GM23338 (cell line): ENCODE results near the gene SNTB2. TPM values are rescaled to one million over a fixed set of nuclear protein-coding genes. Genes with fewer than 3 reads are reported as not detected.

Experiments used
- ATAC-seq: fragments of 200-7000 bp; cut with Tn5 transposase; 3 replicates; pipeline ENCODE4 v1.9.1; 2020
- DNase-seq: peaks from one replicate; pipeline ENCODE4 v3.0.0-alpha.2; 2015; ENCODE audit warnings: low spot score
- H2AFZ ChIP-seq: fragments of 200-600 bp; sonication (generic); 2 replicates; pipeline ENCODE4 v1.8.0; 2016; ENCODE audit warnings: antibody characterized with exemption, mild to moderate bottlenecking, moderate library complexity
- H3F3A ChIP-seq: fragments of 200-600 bp; sonication (generic); replicated peaks from 2 replicates; pipeline ENCODE4 v1.8.0; 2017; ENCODE audit warnings: antibody characterized with exemption, mixed run types, low read depth
- H3K27ac ChIP-seq: fragments of 200-600 bp; sonication (generic); 2 replicates; pipeline ENCODE4 v1.6.1; 2016; ENCODE audit warnings: low read depth
- H3K27me3 ChIP-seq: fragments of 200-600 bp; sonication (generic); 2 replicates; pipeline ENCODE4 v1.8.0; 2016; ENCODE audit warnings: mild to moderate bottlenecking, mixed run types, moderate library complexity; ENCODE audit not compliant: insufficient read depth
- H3K36me3 ChIP-seq: fragments of 200-600 bp; sonication (generic); 2 replicates; pipeline ENCODE4 v1.8.0; 2016; ENCODE audit warnings: mild to moderate bottlenecking; ENCODE audit not compliant: insufficient read depth
- H3K4me1 ChIP-seq: fragments of 200-600 bp; sonication (generic); 2 replicates; pipeline ENCODE4 v1.8.0; 2016; ENCODE audit warnings: mild to moderate bottlenecking, moderate library complexity; ENCODE audit not compliant: insufficient read depth
- H3K4me2 ChIP-seq: fragments of 200-600 bp; sonication (generic); 2 replicates; pipeline ENCODE4 v1.7.1; 2017; ENCODE audit warnings: mixed run types
- H3K4me3 ChIP-seq: fragments of 200-600 bp; sonication (generic); 2 replicates; pipeline ENCODE4 v1.6.1; 2016; ENCODE audit warnings: mixed run types
- H3K79me2 ChIP-seq: fragments of 200-600 bp; sonication (generic); replicated peaks from 2 replicates; pipeline ENCODE4 v1.8.0; 2017; ENCODE audit warnings: mild to moderate bottlenecking; ENCODE audit not compliant: insufficient read depth
- H3K9me2 ChIP-seq: fragments of 200-600 bp; sonication (generic); 2 replicates; pipeline ENCODE4 v1.8.0; 2017; ENCODE audit not compliant: insufficient read depth
- H4K20me1 ChIP-seq: fragments of 200-600 bp; sonication (generic); replicated peaks from 2 replicates; pipeline ENCODE4 v1.8.0; 2017; ENCODE audit warnings: mild to moderate bottlenecking; ENCODE audit not compliant: insufficient read depth
- H3K27ac Mint-ChIP-seq: 2 replicates; pipeline ENCODE4 v1.8.0; 2020; ENCODE audit warnings: inconsistent platforms, mild to moderate bottlenecking, moderate library complexity, mixed read lengths
- H3K27me3 Mint-ChIP-seq: 3 replicates; pipeline ENCODE4 v1.8.0; 2022; ENCODE audit warnings: low read depth, mild to moderate bottlenecking, moderate library complexity, mixed read lengths, inconsistent platforms; ENCODE audit not compliant: insufficient read depth, poor library complexity
- H3K36me3 Mint-ChIP-seq: 3 replicates; pipeline ENCODE4 v1.8.0; 2021; ENCODE audit warnings: low read depth, mild to moderate bottlenecking, inconsistent platforms, moderate library complexity, mixed read lengths
- H3K4me1 Mint-ChIP-seq: 3 replicates; pipeline ENCODE4 v1.8.0; 2020; ENCODE audit warnings: mild to moderate bottlenecking, inconsistent platforms, mixed read lengths
- H3K4me3 Mint-ChIP-seq: 3 replicates; pipeline ENCODE4 v1.8.0; 2021; ENCODE audit warnings: moderate library complexity, mild to moderate bottlenecking, inconsistent platforms, mixed read lengths
- H3K9me3 Mint-ChIP-seq: 3 replicates; pipeline ENCODE4 v1.8.0; 2020; ENCODE audit warnings: moderate library complexity, mild to moderate bottlenecking, inconsistent platforms, mixed read lengths
- CREB1 ChIP-seq: fragments of 250-450 bp; sonication (Bioruptor Pico); IDR thresholded peaks from 2 replicates; pipeline ENCODE4 v1.5.0; 2020; ENCODE audit warnings: low read depth, mild to moderate bottlenecking, moderate library complexity
- EZH2phosphoT487 ChIP-seq: fragments of 200-600 bp; sonication (generic); IDR thresholded peaks from one replicate; pipeline ENCODE4 v1.8.1; 2018; ENCODE audit warnings: antibody characterized with exemption; ENCODE audit not compliant: unreplicated experiment
- NANOG ChIP-seq: IDR thresholded peaks from 2 replicates; pipeline ENCODE4 v1.6.1; 2016; ENCODE audit warnings: antibody characterized with exemption, borderline replicate concordance
- POLR2AphosphoS5 ChIP-seq: IDR thresholded peaks from 2 replicates; pipeline ENCODE4 v1.6.1; 2016; ENCODE audit warnings: antibody characterized with exemption, low read depth
- STAT1 ChIP-seq: IDR thresholded peaks from one replicate; pipeline ENCODE4 v1.6.1; 2016; ENCODE audit warnings: antibody characterized with exemption; ENCODE audit not compliant: unreplicated experiment
- polyA plus RNA-seq: library from polyadenylated mRNA; unstranded; fragments of >200 nt; fragmentation: Nextera tagmentation; extraction: Ambion mirVana; gene quantifications from 2 replicates; pipeline ENCODE4 v1.2.1, GENCODE V29; 2016
- total RNA-seq: library from RNA; depleted of rRNA; stranded (reverse); fragments of >200 nt; shearing (Covaris generic); gene quantifications from 2 replicates; pipeline ENCODE4 v1.2.3, GENCODE V29; 2014
- TF ChIP-seq, protein P1 (sequence below): IDR thresholded peaks from one replicate; pipeline ENCODE4 v1.6.1; 2018; ENCODE audit warnings: antibody characterized with exemption; ENCODE audit not compliant: unreplicated experiment
- TF ChIP-seq, protein P2 (sequence below): fragments of 250-450 bp; sonication (Bioruptor Pico); IDR thresholded peaks from 2 replicates; pipeline ENCODE4 v1.5.0; 2020; ENCODE audit warnings: mild to moderate bottlenecking, moderate library complexity

SNTB2 gene
- total and polyA plus RNA-seq, 2 experiments from 2014 or later: 4.8 to 42.7 TPM

DNA sequence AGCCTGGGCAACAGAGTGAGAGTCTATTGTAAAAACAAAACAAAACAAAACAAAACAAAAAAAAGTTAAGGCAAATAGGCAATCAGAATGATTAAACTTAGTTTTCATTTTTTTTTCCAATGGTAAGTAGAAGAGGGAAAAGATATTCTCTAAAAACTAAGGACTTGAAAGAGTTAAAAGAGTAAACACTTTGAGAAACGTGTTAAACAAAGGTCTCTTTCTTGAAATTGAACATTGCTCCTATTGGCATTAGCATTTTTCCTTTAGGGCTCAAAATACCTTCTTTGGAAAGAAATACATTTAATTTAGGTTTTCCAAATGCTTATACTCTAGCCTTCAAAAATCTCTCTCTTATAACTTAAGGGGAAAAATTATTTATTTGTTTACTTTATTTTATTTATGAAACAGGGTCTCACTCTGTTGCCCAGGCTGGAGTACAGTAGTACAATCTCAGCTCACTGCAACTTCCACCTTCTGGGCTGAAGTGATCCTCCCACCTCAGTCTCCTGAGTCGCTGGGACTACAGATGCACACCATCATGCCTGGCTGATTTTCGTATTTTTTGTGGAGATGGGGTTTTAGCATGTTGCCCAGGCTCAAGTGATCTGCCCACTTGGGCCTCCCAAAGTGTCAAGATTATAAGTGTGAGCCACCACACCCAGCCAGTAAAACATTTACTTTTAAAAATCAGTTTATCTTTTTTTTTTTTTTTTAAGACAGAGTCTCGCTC, 79.5 kb downstream of the SNTB2 start:
- no peak for ATAC-seq
- no peaks in the 10 kb centered on the region for H3K27me3 Mint-ChIP-seq

More for the DNA sequence above, 79.5 kb downstream of the SNTB2 start:
- H4K20me1 ChIP-seq: peaks cover 8% of the 10 kb centered on the region; the same call in 1 of the 2 replicates
- H3K27ac Mint-ChIP-seq: no peak overlapping the region
- TF ChIP-seq, protein P1, sequence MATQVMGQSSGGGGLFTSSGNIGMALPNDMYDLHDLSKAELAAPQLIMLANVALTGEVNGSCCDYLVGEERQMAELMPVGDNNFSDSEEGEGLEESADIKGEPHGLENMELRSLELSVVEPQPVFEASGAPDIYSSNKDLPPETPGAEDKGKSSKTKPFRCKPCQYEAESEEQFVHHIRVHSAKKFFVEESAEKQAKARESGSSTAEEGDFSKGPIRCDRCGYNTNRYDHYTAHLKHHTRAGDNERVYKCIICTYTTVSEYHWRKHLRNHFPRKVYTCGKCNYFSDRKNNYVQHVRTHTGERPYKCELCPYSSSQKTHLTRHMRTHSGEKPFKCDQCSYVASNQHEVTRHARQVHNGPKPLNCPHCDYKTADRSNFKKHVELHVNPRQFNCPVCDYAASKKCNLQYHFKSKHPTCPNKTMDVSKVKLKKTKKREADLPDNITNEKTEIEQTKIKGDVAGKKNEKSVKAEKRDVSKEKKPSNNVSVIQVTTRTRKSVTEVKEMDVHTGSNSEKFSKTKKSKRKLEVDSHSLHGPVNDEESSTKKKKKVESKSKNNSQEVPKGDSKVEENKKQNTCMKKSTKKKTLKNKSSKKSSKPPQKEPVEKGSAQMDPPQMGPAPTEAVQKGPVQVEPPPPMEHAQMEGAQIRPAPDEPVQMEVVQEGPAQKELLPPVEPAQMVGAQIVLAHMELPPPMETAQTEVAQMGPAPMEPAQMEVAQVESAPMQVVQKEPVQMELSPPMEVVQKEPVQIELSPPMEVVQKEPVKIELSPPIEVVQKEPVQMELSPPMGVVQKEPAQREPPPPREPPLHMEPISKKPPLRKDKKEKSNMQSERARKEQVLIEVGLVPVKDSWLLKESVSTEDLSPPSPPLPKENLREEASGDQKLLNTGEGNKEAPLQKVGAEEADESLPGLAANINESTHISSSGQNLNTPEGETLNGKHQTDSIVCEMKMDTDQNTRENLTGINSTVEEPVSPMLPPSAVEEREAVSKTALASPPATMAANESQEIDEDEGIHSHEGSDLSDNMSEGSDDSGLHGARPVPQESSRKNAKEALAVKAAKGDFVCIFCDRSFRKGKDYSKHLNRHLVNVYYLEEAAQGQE: no peak
- TF ChIP-seq CREB1 (CRISPR knock-in tag): no peak
- TF ChIP-seq POLR2AphosphoS5: no peak
- TF ChIP-seq, protein P2, sequence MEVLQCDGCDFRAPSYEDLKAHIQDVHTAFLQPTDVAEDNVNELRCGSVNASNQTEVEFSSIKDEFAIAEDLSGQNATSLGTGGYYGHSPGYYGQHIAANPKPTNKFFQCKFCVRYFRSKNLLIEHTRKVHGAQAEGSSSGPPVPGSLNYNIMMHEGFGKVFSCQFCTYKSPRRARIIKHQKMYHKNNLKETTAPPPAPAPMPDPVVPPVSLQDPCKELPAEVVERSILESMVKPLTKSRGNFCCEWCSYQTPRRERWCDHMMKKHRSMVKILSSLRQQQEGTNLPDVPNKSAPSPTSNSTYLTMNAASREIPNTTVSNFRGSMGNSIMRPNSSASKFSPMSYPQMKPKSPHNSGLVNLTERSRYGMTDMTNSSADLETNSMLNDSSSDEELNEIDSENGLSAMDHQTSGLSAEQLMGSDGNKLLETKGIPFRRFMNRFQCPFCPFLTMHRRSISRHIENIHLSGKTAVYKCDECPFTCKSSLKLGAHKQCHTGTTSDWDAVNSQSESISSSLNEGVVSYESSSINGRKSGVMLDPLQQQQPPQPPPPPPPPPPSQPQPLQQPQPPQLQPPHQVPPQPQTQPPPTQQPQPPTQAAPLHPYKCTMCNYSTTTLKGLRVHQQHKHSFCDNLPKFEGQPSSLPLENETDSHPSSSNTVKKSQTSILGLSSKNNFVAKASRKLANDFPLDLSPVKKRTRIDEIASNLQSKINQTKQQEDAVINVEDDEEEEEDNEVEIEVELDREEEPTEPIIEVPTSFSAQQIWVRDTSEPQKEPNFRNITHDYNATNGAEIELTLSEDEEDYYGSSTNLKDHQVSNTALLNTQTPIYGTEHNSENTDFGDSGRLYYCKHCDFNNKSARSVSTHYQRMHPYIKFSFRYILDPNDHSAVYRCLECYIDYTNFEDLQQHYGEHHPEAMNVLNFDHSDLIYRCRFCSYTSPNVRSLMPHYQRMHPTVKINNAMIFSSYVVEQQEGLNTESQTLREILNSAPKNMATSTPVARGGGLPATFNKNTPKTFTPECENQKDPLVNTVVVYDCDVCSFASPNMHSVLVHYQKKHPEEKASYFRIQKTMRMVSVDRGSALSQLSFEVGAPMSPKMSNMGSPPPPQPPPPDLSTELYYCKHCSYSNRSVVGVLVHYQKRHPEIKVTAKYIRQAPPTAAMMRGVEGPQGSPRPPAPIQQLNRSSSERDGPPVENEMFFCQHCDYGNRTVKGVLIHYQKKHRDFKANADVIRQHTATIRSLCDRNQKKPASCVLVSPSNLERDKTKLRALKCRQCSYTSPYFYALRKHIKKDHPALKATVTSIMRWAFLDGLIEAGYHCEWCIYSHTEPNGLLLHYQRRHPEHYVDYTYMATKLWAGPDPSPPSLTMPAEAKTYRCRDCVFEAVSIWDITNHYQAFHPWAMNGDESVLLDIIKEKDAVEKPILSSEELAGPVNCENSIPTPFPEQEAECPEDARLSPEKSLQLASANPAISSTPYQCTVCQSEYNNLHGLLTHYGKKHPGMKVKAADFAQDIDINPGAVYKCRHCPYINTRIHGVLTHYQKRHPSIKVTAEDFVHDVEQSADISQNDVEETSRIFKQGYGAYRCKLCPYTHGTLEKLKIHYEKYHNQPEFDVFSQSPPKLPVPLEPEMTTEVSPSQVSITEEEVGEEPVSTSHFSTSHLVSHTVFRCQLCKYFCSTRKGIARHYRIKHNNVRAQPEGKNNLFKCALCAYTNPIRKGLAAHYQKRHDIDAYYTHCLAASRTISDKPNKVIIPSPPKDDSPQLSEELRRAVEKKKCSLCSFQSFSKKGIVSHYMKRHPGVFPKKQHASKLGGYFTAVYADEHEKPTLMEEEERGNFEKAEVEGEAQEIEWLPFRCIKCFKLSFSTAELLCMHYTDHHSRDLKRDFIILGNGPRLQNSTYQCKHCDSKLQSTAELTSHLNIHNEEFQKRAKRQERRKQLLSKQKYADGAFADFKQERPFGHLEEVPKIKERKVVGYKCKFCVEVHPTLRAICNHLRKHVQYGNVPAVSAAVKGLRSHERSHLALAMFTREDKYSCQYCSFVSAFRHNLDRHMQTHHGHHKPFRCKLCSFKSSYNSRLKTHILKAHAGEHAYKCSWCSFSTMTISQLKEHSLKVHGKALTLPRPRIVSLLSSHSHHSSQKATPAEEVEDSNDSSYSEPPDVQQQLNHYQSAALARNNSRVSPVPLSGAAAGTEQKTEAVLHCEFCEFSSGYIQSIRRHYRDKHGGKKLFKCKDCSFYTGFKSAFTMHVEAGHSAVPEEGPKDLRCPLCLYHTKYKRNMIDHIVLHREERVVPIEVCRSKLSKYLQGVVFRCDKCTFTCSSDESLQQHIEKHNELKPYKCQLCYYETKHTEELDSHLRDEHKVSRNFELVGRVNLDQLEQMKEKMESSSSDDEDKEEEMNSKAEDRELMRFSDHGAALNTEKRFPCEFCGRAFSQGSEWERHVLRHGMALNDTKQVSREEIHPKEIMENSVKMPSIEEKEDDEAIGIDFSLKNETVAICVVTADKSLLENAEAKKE: no peak
- no peak for TF ChIP-seq NANOG
- no peak for TF ChIP-seq STAT1
- no peak for TF ChIP-seq EZH2phosphoT487
- no peaks in the 10 kb centered on the region for H3K27me3 ChIP-seq
- H3K4me3 Mint-ChIP-seq: no peak overlapping the region
- H3K4me3 ChIP-seq: no peak overlapping the region
- H3K4me2 ChIP-seq: no peak overlapping the region
- H3K79me2 ChIP-seq: no peaks in the 10 kb centered on the region
- H3K36me3 Mint-ChIP-seq: peaks cover 17% of the 10 kb centered on the region
- no peak for DNase-seq
- H3F3A ChIP-seq: no peaks in the 10 kb centered on the region
- H3K4me1 Mint-ChIP-seq: no peaks in the 10 kb centered on the region
- H2AFZ ChIP-seq: no peak overlapping the region
- no peaks in the 10 kb centered on the region for H3K36me3 ChIP-seq
- H3K9me2 ChIP-seq: no peaks in the 10 kb centered on the region
- H3K4me1 ChIP-seq: no peaks in the 10 kb centered on the region
- no peak overlapping the region for H3K27ac ChIP-seq
- H3K9me3 Mint-ChIP-seq: no peaks in the 10 kb centered on the region
